ENCODE results near the gene ANAPC2. TPM values are rescaled to one million over a fixed set of nuclear protein-coding genes. Genes with fewer than 3 reads are reported as not detected.
A peak's percentile ranks its signal among the peaks of the same experiment; 100 is the strongest.

Gene ANAPC2
- total RNA-seq, 1 experiment from 2014 or later: 80.9 TPM

- TF ChIP-seq ZMAT4 (CRISPR knock-in tag; IDR thresholded peaks at IDR 0.05) (no peak), CDX4 (CRISPR knock-in tag; IDR thresholded peaks at IDR 0.05; ENCODE audit: borderline replicate concordance) (no peak), CREM (CRISPR knock-in tag; IDR thresholded peaks at IDR 0.05) (no peak), CBFB (CRISPR knock-in tag; IDR thresholded peaks at IDR 0.05; ENCODE audit: low read depth) (no peak), HMGXB4 (CRISPR knock-in tag; IDR thresholded peaks at IDR 0.05) (peak; percentile 88), USF1 (CRISPR knock-in tag; IDR thresholded peaks at IDR 0.05) (no peak), GABPB1 (CRISPR knock-in tag; IDR thresholded peaks at IDR 0.05) (peak; percentile 52; the same call in 1 of the 2 replicates), SMAD3 (CRISPR knock-in tag; IDR thresholded peaks at IDR 0.05; ENCODE audit: borderline replicate concordance) (no peak), CTCF (IDR thresholded peaks at IDR 0.05) (peak; percentile 98)
These were observed 48.0 kb upstream of the ANAPC2 start (continued) for GRCh38 chr9:137236238-137236935.

- Mint-ChIP-seq H3K36me3 (no peaks in the 10 kb centered on the region), H3K9me3 (no peaks in the 10 kb centered on the region), H3K4me3 (no peak overlapping the region), H3K27me3 (ENCODE audit: low read depth) (no peaks in the 10 kb centered on the region), H3K27ac (no peak overlapping the region; the same call in 1 of the 2 replicates), H3K4me1 (peaks cover 18% of the 10 kb centered on the region)
- TF ChIP-seq FOXP1 (CRISPR knock-in tag; IDR thresholded peaks at IDR 0.05; ENCODE audit: borderline replicate concordance) (no peak), ATF3 (CRISPR knock-in tag; conservative IDR thresholded peaks at IDR 0.05) (no peak), KAT7 (CRISPR knock-in tag; IDR thresholded peaks at IDR 0.05; ENCODE audit: borderline replicate concordance) (peak; percentile 84; the same call in 1 of the 2 replicates), ZNF423 (CRISPR knock-in tag; IDR thresholded peaks at IDR 0.05) (0 out of 2 replicates have a peak, but pooled peaks have one; percentile 8)
- ChIA-PET CTCF (interaction anchor here (0.6 to 4.6 kb wide), 56 partner anchors 9 to 631 kb away, joined by 3 to 143 read pairs (median 8); partner anchors contain the start of genes CYSRT1, EXD3, GRIN1 and LRRC26), POLR2A (interaction anchor here (0.5 to 0.7 kb wide), 3 partner anchors 21 to 121 kb away, joined by 3 to 4 read pairs (median 3); partner anchors contain the start of gene DPP7)
- DNase-seq (ENCODE audit: low spot score) (peak; percentile 55), ATAC-seq (peak; percentile 27)
These were observed 47.3 kb upstream of the ANAPC2 start for GRCh38 chr9:137235424-137236237.

Data from WTC11 (cell line).